GM12878 (cell line): ENCODE results near the gene CPT2. TPM values are rescaled to one million over a fixed set of nuclear protein-coding genes. Genes with fewer than 3 reads are reported as not detected.

Experiments used
- ATAC-seq: fragments of 200-7000 bp; cut with Tn5 transposase; 3 replicates; pipeline ENCODE4 v1.9.1; 2020; ENCODE audit warnings: mild to moderate bottlenecking, moderate library complexity
- BruUV-seq: library from RNA; stranded (reverse); fragments of 400-500 nt; replicated peaks from 2 replicates; lab custom pipeline; 2021; lab: Mats Ljungman, UMichigan
- CTCF ChIA-PET: fragments of 300-600 bp; sonication (Branson Sonifier 250); formaldehyde crosslinking; extraction: SDS; loops from one replicate; lab custom pipeline; 2021; ENCODE audit warnings: inconsistent platforms; lab: Yijun Ruan, JAX
- POLR2A ChIA-PET: fragments of 350-600 bp; formaldehyde crosslinking; extraction: SDS; loops from one replicate; lab custom pipeline; 2021; ENCODE audit warnings: inconsistent platforms; lab: Charles Lee
- RAD21 ChIA-PET: fragments of 300-600 bp; sonication (Branson Sonifier 250); formaldehyde crosslinking; loops from one replicate; lab custom pipeline; 2023; ENCODE audit warnings: antibody characterized with exemption; ENCODE audit not compliant: unreplicated experiment; lab: Charles Lee
- SMC1A ChIA-PET: fragments of 300-600 bp; sonication (Branson Sonifier 250); formaldehyde crosslinking; loops from one replicate; lab custom pipeline; 2023; ENCODE audit not compliant: unreplicated experiment, uncharacterized antibody; lab: Charles Lee
- DNase-seq: peaks from one replicate; pipeline ENCODE4 v3.0.0-alpha.2; 2011; ENCODE audit warnings: low read depth, low spot score
- FAIRE-seq: peaks from 3 replicates; lab custom pipeline; 2011; peaks lifted over from hg19 to GRCh38; lab: Jason Lieb, UNC
- H2AFZ ChIP-seq: 2 replicates; pipeline ENCODE4 v1.6.0; 2011; ENCODE audit warnings: low read depth, low read length, control low read depth; ENCODE audit not compliant: control insufficient read depth
- H3K27ac ChIP-seq: 2 replicates; pipeline ENCODE4 v1.5.1; 2011; ENCODE audit warnings: control low read depth; ENCODE audit not compliant: control insufficient read depth, insufficient read depth
- H3K27me3 ChIP-seq, 2 experiments: replicated peaks in 1 of 2; 2 replicates each; pipeline versions ENCODE4 v1.6.0 to v1.6.1; 2011; ENCODE audit warnings: low read length in 1 of 2; ENCODE audit not compliant: control insufficient read depth in 2 of 2, insufficient read depth in 2 of 2
- H3K36me3 ChIP-seq, 2 experiments: 2 replicates each; pipeline ENCODE4 v1.5.1; 2011; ENCODE audit warnings: low read length in 1 of 2; ENCODE audit not compliant: control insufficient read depth in 2 of 2, insufficient read depth in 2 of 2
- H3K4me1 ChIP-seq: 2 replicates; pipeline ENCODE4 v1.6.1; 2011; ENCODE audit warnings: mild to moderate bottlenecking, low read length, moderate library complexity, mixed read lengths; ENCODE audit not compliant: control insufficient read depth, insufficient read depth
- H3K4me2 ChIP-seq: 2 replicates; pipeline ENCODE4 v1.6.0; 2011; ENCODE audit warnings: control low read depth; ENCODE audit not compliant: control insufficient read depth, insufficient read depth
- H3K4me3 ChIP-seq: fragments of 200-600 bp; sonication (generic); 2 replicates; pipeline ENCODE4 v1.5.1; 2016
- H3K79me2 ChIP-seq: 2 replicates; pipeline ENCODE4 v1.6.0; 2011; ENCODE audit warnings: low read length; ENCODE audit not compliant: control insufficient read depth, insufficient read depth
- H3K9ac ChIP-seq: 2 replicates; pipeline ENCODE4 v1.8.0; 2011; ENCODE audit warnings: low read length, control low read depth, mixed read lengths; ENCODE audit not compliant: control insufficient read depth, insufficient read depth
- H3K9me3 ChIP-seq: replicated peaks from 3 replicates; pipeline ENCODE4 v1.5.1; 2011; ENCODE audit warnings: mild to moderate bottlenecking, low read length; ENCODE audit not compliant: control insufficient read depth, insufficient read depth
- H4K20me1 ChIP-seq: 2 replicates; pipeline ENCODE4 v1.6.0; 2011; ENCODE audit not compliant: control insufficient read depth, insufficient read depth
- BCL3 ChIP-seq: IDR thresholded peaks from 2 replicates; pipeline ENCODE4 v1.6.1; 2011; ENCODE audit warnings: borderline replicate concordance, low read depth, mild to moderate bottlenecking, moderate library complexity, low read length; ENCODE audit not compliant: insufficient read depth, poor library complexity, severe bottlenecking
- CBX5 ChIP-seq: sonication (generic); IDR thresholded peaks from 2 replicates; pipeline ENCODE4 v1.6.1; 2016; ENCODE audit warnings: low read depth, moderate library complexity, mild to moderate bottlenecking, inconsistent platforms
- MYB ChIP-seq: fragments of 150-350 bp; IDR thresholded peaks from 2 replicates; pipeline ENCODE4 v1.6.1; 2014; ENCODE audit warnings: mild to moderate bottlenecking, low read depth, low read length, borderline replicate concordance
- PML ChIP-seq: IDR thresholded peaks from 2 replicates; pipeline ENCODE4 v1.6.1; 2012; ENCODE audit warnings: low read length, inconsistent platforms
- RAD51 ChIP-seq: fragments of 450-650 bp; IDR thresholded peaks from 2 replicates; pipeline ENCODE4 v1.6.1; 2016; ENCODE audit warnings: moderate library complexity, mild to moderate bottlenecking, inconsistent platforms
- SIX5 ChIP-seq: IDR thresholded peaks from 2 replicates; pipeline ENCODE4 v1.6.1; 2011; ENCODE audit warnings: mild to moderate bottlenecking, low read depth, low read length, moderate library complexity; ENCODE audit not compliant: severe bottlenecking
- TCF12 ChIP-seq: IDR thresholded peaks from 2 replicates; pipeline ENCODE4 v1.6.1; 2011; ENCODE audit warnings: low read depth, mild to moderate bottlenecking, low read length
- TCF7 ChIP-seq: IDR thresholded peaks from 2 replicates; pipeline ENCODE4 v1.6.1; 2014; ENCODE audit warnings: antibody characterized with exemption, borderline replicate concordance
- ZNF274 ChIP-seq: IDR thresholded peaks from one replicate; pipeline ENCODE4 v1.8.0; 2011; ENCODE audit not compliant: insufficient read length, insufficient read depth
- ZSCAN29 ChIP-seq: fragments of 450-650 bp; IDR thresholded peaks from 2 replicates; pipeline ENCODE4 v1.6.1; 2017; ENCODE audit warnings: mild to moderate bottlenecking, moderate library complexity
- WGBS: methylation state at CpG from one replicate; pipeline ENCODE4 v1.1.6; 2016; ENCODE audit warnings: low lambda C conversion rate; ENCODE audit not compliant: insufficient replicate concordance, insufficient coverage; ENCODE audit errors: missing lambda C conversion rate; 5-methylcytosine and 5-hydroxymethylcytosine counted together
- in situ Hi-C: fragments of 300-500 bp; cut with MboI; formaldehyde crosslinking; loops from 9 replicates; pipeline ENCODE4 v1.14.3; 2018; ENCODE audit warnings: mixed read lengths
- intact Hi-C: fragments of 100-400 bp; cut with micrococcal nuclease; formaldehyde crosslinking; loops from one replicate; pipeline ENCODE4 v1.14.2; 2022; ENCODE audit not compliant: unreplicated experiment
- polyA plus RNA-seq, 11 experiments: library from polyadenylated mRNA; depleted of rRNA in 4 of 11; unstranded in 6 of 11; stranded (reverse) in 5 of 11; fragments of >200 nt; fragmentation: Nextera tagmentation in 4 of 11; fragmentation: Illumina TruSeq in 1 of 11; extraction: Ambion mirVana in 4 of 11; extraction: Trizol in 1 of 11; gene quantifications; 1 replicate in 1 of 11; 2 replicates in 10 of 11; pipeline versions ENCODE4 v1.2.1 to v1.2.3, GENCODE V29; 2011 to 2016; ENCODE audit warnings: inconsistent platforms in 2 of 11, missing spikeins in 2 of 11, low read depth in 1 of 11
- total RNA-seq, 4 experiments: library from RNA; depleted of rRNA in 3 of 4; stranded (reverse); fragments of >200 nt in 3 of 4; fragmentation: Illumina TruSeq in 1 of 4; extraction: Trizol in 1 of 4; gene quantifications; 2 replicates each; pipeline versions ENCODE4 v1.2.1 to v1.2.3, GENCODE V29; 2013 to 2021
- TF ChIP-seq, protein P1 (sequence below): fragments of 450-650 bp; conservative IDR thresholded peaks from 2 replicates; pipeline ENCODE4 v1.6.1; 2017; ENCODE audit warnings: mild to moderate bottlenecking, moderate library complexity
- TF ChIP-seq, protein P2 (sequence below): IDR thresholded peaks from 2 replicates; pipeline ENCODE4 v1.6.1; 2012; ENCODE audit warnings: improper control_type of control experiment, low read depth, low read length; ENCODE audit not compliant: insufficient replicate concordance

Gene CPT2
- total and polyA plus RNA-seq, 10 of the 15 experiments (the other 5 are each of a cell fraction or from before 2014, with no cell fraction given): 10.1 to 36.2 (median 26.3) TPM

DNA sequence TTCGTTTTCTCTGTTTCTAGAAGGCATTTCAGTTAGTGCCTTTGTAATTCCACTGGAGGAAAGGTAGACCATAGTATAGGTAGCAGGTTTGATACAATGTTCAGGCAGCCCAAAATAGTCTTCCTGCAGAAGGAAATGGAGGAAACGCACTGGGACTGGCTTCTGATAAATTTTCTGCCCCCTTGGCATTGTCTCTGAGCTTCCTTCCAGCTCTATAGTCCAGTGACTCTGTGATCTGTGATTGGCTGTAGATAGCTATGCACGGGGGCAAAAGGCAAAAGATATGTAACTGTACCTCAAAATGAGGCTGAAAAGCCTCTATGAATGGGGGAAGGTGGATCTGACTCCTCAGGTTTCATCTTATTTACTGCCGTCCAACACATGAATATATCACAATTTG, 47.5 kb downstream of the CPT2 start:
- Histone ChIP-seq H3K79me2 (no peaks in the 10 kb centered on the region), H3K27me3 (no peaks in the 10 kb centered on the region), H3K36me3 (peaks cover 5 to 14% of the 10 kb centered on the region in 2 experiments), H3K4me3 (no peak overlapping the region), H3K4me2 (no peak overlapping the region), H4K20me1 (no peaks in the 10 kb centered on the region), H3K9me3 (no peaks in the 10 kb centered on the region), H3K9ac (no peak overlapping the region), H3K27ac (no peak overlapping the region), H3K4me1 (peaks cover 8% of the 10 kb centered on the region), H2AFZ (no peak overlapping the region)
- ChIA-PET CTCF (no interaction called here), POLR2A (no interaction called here), SMC1A (no interaction called here), RAD21 (no interaction called here)
- BruUV-seq: no TSS peak
- DNase-seq: no peak
- 58% methylated on average over 4 of the region's 4 CpGs for WGBS
- intact Hi-C loops (no loop called here), in situ Hi-C loops (no loop called here)
- no peak for FAIRE-seq
- no peak for ATAC-seq
- TF ChIP-seq, protein P1, sequence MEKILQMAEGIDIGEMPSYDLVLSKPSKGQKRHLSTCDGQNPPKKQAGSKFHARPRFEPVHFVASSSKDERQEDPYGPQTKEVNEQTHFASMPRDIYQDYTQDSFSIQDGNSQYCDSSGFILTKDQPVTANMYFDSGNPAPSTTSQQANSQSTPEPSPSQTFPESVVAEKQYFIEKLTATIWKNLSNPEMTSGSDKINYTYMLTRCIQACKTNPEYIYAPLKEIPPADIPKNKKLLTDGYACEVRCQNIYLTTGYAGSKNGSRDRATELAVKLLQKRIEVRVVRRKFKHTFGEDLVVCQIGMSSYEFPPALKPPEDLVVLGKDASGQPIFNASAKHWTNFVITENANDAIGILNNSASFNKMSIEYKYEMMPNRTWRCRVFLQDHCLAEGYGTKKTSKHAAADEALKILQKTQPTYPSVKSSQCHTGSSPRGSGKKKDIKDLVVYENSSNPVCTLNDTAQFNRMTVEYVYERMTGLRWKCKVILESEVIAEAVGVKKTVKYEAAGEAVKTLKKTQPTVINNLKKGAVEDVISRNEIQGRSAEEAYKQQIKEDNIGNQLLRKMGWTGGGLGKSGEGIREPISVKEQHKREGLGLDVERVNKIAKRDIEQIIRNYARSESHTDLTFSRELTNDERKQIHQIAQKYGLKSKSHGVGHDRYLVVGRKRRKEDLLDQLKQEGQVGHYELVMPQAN: no peak
- no peak for TF ChIP-seq BCL3
- TF ChIP-seq MYB: no peak
- no peak for TF ChIP-seq CBX5
- no peak for TF ChIP-seq PML
- no peak for TF ChIP-seq TCF12
- no peak for TF ChIP-seq SIX5
- TF ChIP-seq RAD51: no peak
- TF ChIP-seq TCF7: no peak
- no peak for TF ChIP-seq ZSCAN29
- TF ChIP-seq, protein P2, sequence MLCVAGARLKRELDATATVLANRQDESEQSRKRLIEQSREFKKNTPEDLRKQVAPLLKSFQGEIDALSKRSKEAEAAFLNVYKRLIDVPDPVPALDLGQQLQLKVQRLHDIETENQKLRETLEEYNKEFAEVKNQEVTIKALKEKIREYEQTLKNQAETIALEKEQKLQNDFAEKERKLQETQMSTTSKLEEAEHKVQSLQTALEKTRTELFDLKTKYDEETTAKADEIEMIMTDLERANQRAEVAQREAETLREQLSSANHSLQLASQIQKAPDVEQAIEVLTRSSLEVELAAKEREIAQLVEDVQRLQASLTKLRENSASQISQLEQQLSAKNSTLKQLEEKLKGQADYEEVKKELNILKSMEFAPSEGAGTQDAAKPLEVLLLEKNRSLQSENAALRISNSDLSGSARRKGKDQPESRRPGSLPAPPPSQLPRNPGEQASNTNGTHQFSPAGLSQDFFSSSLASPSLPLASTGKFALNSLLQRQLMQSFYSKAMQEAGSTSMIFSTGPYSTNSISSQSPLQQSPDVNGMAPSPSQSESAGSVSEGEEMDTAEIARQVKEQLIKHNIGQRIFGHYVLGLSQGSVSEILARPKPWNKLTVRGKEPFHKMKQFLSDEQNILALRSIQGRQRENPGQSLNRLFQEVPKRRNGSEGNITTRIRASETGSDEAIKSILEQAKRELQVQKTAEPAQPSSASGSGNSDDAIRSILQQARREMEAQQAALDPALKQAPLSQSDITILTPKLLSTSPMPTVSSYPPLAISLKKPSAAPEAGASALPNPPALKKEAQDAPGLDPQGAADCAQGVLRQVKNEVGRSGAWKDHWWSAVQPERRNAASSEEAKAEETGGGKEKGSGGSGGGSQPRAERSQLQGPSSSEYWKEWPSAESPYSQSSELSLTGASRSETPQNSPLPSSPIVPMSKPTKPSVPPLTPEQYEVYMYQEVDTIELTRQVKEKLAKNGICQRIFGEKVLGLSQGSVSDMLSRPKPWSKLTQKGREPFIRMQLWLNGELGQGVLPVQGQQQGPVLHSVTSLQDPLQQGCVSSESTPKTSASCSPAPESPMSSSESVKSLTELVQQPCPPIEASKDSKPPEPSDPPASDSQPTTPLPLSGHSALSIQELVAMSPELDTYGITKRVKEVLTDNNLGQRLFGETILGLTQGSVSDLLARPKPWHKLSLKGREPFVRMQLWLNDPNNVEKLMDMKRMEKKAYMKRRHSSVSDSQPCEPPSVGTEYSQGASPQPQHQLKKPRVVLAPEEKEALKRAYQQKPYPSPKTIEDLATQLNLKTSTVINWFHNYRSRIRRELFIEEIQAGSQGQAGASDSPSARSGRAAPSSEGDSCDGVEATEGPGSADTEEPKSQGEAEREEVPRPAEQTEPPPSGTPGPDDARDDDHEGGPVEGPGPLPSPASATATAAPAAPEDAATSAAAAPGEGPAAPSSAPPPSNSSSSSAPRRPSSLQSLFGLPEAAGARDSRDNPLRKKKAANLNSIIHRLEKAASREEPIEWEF: no peak
- TF ChIP-seq ZNF274: no peak
